Activated naive CD8-positive, alpha-beta T cell treated with anti-CD3 and anti-CD28 coated beads for 36 hours (primary cell): ENCODE results near the gene KRT37. TPM values are rescaled to one million over a fixed set of nuclear protein-coding genes. Genes with fewer than 3 reads are reported as not detected.

ENCODE experiments used
- DNase-seq: peaks from one replicate; pipeline ENCODE4 v3.0.0; 2021
- H3K27ac Mint-ChIP-seq: one replicate; pipeline ENCODE4 v1.8.0; 2022; ENCODE audit warnings: mild to moderate bottlenecking, moderate library complexity, mixed read lengths
- H3K27me3 Mint-ChIP-seq: one replicate; pipeline ENCODE4 v1.8.0; 2022; ENCODE audit warnings: mild to moderate bottlenecking, mixed read lengths
- H3K36me3 Mint-ChIP-seq: one replicate; pipeline ENCODE4 v1.8.0; 2021; ENCODE audit warnings: mild to moderate bottlenecking, mixed read lengths
- H3K4me1 Mint-ChIP-seq: one replicate; pipeline ENCODE4 v1.8.0; 2021; ENCODE audit warnings: mixed read lengths
- H3K4me3 Mint-ChIP-seq: one replicate; pipeline ENCODE4 v1.8.0; 2022; ENCODE audit warnings: mild to moderate bottlenecking, moderate library complexity, mixed read lengths
- H3K9me3 Mint-ChIP-seq: one replicate; pipeline ENCODE4 v1.8.0; 2022; ENCODE audit warnings: mixed read lengths
- total RNA-seq, 2 experiments: library from RNA; stranded (reverse); gene quantifications; one replicate each; pipeline ENCODE4 v1.2.3, GENCODE V29; 2021

Gene KRT37
- not detected for total RNA-seq

DNA sequence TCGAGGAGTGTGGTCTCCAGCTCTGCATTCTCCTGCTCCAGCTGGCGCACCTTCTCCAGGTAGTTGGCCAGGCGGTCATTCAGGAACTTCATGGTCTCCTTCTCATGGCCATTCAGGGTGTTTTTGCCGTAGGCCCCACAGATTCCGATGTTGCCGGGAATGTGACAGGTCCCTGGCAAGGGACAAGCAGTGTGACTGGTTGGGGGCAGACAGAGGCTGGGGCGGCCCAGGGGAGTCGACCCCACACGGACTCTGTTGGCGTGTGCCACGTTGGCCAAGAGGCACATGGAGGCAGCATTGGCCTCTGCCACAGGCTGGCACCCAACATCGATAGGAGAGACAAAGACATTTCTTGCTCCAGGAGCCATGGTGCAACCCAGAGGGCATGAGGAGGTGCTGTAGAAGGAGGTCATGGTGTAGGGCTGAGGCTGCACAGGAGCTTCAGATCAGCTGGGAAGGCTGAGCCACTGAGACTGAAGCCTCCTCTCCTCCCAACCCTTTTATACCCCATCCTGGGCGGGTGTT is at the start of gene KRT37:
Gene KRT37 (minus strand): TSS at position 475 of the 525 bp plus-strand sequence. CDS start 62 bp downstream, at position 413.
- no peaks in the 10 kb centered on the region for H3K27me3 Mint-ChIP-seq
- no peaks in the 10 kb centered on the region for H3K36me3 Mint-ChIP-seq
- no peak within 1 kb of the TSS for H3K4me3 Mint-ChIP-seq
- H3K27ac Mint-ChIP-seq = no peak within 1 kb of the TSS
- no peak for DNase-seq
- H3K9me3 Mint-ChIP-seq = no peaks in the 10 kb centered on the region
- H3K4me1 Mint-ChIP-seq = peaks cover 4% of the 10 kb centered on the region

DNA sequence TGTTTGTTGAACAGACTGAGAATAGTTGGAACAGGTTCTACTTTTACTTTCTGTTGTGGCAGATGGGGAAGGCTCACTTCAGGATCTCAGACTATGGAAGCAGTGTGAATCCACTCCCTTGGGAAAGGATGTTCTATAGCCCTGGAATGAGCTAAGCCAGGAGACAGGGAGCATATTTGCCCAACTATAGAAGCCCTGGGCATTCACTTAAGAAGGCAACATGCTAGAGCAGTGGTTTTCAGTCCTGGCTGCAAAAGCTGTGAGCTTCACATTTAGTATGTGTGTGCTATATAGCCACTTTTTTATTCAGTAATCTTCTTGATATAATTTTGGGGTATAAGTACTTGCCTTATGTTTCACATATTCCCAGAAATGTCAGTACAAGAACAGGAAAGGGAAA is 44.0 kb upstream of the KRT37 start:
- Mint-ChIP-seq H3K27me3 (no peaks in the 10 kb centered on the region), H3K27ac (no peak overlapping the region), H3K4me3 (no peak overlapping the region), H3K4me1 (no peaks in the 10 kb centered on the region), H3K9me3 (peaks cover 6% of the 10 kb centered on the region), H3K36me3 (no peaks in the 10 kb centered on the region)
- no peak for DNase-seq

DNA sequence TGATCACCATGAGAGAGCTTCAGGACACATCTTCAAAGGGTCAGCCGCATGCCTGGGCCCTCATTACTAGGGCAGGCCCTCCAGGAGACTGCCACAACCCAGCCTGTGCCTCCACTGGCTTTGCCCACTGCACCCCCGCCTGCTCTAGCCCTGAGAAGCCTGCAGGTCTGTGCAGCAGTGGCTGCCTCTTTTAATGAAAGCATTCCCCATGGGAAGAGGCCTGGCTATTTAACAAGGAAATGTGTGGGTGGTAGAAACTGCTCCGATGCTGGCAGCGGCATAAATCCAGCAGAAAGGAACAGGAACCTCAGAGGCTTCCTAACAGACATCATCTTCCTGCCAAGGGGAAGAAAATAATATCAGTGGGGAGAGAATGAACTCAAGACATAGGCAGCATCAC is 43.2 kb upstream of the KRT37 start:
- Mint-ChIP-seq H3K4me3 (no peak overlapping the region), H3K27ac (no peak overlapping the region), H3K36me3 (no peaks in the 10 kb centered on the region), H3K4me1 (no peaks in the 10 kb centered on the region), H3K27me3 (no peaks in the 10 kb centered on the region), H3K9me3 (peaks cover 5% of the 10 kb centered on the region)
- DNase-seq = no peak

DNA sequence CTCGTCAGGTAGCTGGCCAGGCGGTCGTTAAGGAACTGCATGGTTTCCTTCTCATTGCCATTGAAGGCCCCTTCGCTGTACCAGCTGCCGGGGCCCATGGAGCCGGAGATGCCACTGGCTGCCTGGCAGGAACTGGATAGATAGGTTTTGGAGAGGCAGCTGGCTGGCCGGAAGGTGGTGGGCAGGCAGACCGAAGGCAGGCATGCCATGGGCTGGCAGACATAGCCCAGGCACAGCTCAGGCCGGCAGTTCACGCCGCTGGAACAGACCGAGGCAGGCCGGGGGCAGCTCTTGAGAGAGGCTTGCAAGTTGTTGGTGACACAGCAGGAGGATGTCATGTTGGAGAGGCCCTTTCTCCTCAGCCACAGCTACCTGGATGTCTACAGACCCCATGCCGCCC is 42.6 kb upstream of the KRT37 start, which contains the start of gene KRT32:
Gene KRT32 (minus strand): TSS at position 399 of the 400 bp plus-strand sequence. CDS start 61 bp downstream, at position 338.
- Mint-ChIP-seq H3K9me3 (peaks cover 5% of the 10 kb centered on the region), H3K4me1 (no peaks in the 10 kb centered on the region), H3K27me3 (no peaks in the 10 kb centered on the region), H3K4me3 (no peak within 1 kb of the TSS), H3K36me3 (no peaks in the 10 kb centered on the region), H3K27ac (no peak within 1 kb of the TSS)
- DNase-seq = no peak

DNA sequence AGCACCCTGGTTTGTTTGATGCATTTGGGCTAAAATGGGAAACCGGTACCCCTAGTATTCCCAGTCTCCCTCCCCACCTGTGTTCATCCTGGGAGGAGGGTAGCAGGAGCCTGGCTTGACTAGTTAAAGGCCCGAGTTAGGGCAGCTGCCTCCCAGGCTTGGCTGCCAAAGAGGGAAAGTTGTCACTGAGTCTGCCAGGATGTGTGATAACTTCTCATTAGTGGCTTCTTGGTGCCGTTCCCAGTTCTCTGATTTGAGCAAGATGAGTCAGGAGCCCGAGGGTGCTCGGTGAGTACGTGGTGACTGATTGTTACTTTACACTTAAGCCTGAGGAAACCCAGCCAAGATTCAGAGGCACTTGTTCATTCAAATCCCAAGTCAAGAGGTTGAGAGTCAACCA is 40.3 kb upstream of the KRT37 start:
- Mint-ChIP-seq H3K36me3 (no peaks in the 10 kb centered on the region), H3K4me3 (no peak overlapping the region), H3K27ac (no peak overlapping the region), H3K4me1 (no peaks in the 10 kb centered on the region), H3K27me3 (no peaks in the 10 kb centered on the region), H3K9me3 (no peaks in the 10 kb centered on the region)
- no peak for DNase-seq

DNA sequence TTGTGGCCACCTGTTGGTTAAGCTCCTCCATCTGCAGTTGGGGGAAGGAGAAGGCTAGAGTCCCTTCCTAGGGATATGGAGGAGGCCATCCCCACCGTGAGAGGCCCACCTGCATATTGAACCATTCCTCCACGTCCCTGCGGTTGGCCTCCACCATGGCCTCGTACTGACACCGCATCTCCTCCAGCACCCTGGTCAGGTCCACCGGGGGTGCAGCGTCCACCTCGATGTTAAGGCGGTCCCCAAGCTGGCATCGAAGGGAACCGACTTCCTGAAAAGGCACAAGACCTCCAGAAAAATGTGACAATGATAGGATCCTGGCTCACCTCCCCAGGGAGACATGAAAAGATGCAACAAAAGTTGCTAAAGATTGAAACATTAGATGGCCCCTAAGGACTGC is 39.8 kb upstream of the KRT37 start:
- Mint-ChIP-seq H3K27ac (no peak overlapping the region), H3K4me1 (no peaks in the 10 kb centered on the region), H3K36me3 (no peaks in the 10 kb centered on the region), H3K27me3 (no peaks in the 10 kb centered on the region), H3K4me3 (no peak overlapping the region), H3K9me3 (no peaks in the 10 kb centered on the region)
- no peak for DNase-seq

DNA sequence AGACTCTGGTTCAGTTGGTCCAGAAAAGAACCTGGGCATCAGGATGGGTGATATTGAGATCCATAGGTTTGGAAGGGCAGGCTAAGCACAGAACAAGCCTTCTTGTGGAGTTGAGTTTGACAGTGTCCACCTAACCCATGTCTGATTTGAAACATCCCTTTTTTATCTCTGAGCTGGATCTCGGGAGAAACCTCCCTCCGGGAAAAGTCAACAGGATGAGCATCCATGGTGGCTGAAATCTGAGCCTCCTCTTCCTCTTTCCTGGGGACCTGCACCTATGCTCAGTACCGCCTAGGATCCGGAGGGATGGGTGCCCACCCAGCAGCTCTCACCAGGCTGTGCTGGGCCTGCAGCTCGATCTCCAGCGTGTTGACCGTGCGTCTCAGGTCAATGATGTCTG is 39.4 kb upstream of the KRT37 start:
- DNase-seq = no peak
- H3K4me1 Mint-ChIP-seq = no peaks in the 10 kb centered on the region
- no peaks in the 10 kb centered on the region for H3K27me3 Mint-ChIP-seq
- no peak overlapping the region for H3K27ac Mint-ChIP-seq
- no peak overlapping the region for H3K4me3 Mint-ChIP-seq
- H3K36me3 Mint-ChIP-seq = no peaks in the 10 kb centered on the region
- no peaks in the 10 kb centered on the region for H3K9me3 Mint-ChIP-seq

DNA sequence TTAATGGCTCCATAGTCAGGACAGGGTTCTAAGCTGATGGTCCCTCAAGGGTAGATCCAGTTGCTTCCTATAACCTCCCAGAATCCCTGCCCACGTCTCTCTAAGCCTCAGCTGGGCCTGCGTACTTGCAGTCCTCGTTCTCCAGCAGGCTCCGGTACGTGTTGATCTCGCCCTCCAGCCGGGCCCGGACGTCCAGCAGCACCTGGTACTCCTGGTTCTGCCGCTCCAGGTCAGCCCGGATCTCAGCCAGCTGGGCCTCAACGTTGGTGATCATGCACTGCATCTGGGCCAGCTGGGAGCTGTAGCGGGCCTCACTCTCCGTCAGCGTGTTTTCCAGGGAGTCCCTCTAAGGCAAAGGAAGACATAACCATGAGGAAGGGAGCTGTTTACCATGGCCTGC is 38.3 kb upstream of the KRT37 start:
- no peak overlapping the region for H3K27ac Mint-ChIP-seq
- no peaks in the 10 kb centered on the region for H3K36me3 Mint-ChIP-seq
- no peak overlapping the region for H3K4me3 Mint-ChIP-seq
- no peaks in the 10 kb centered on the region for H3K9me3 Mint-ChIP-seq
- H3K4me1 Mint-ChIP-seq = no peaks in the 10 kb centered on the region
- H3K27me3 Mint-ChIP-seq = no peaks in the 10 kb centered on the region
- DNase-seq = no peak

DNA sequence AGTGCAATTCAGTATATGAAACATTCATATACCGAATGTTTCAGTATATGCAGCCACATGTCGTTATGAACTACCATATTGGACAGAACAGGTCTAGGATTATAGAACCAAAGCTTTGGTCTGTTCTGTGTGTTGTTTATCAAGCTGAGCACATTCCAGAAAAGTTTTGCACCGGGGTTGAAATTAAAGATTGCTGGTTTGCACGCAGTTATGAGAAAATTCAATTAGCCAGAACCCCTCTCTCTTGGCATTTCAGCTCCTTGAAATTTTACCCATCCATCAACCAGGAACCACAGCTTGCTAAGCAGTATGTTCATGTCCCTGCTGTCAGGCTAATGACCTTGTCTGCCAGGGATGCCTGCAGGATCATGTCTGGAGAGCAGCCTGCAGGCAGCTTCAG is 33.3 kb upstream of the KRT37 start:
- no peak for DNase-seq
- no peaks in the 10 kb centered on the region for H3K27me3 Mint-ChIP-seq
- no peaks in the 10 kb centered on the region for H3K36me3 Mint-ChIP-seq

DNA sequence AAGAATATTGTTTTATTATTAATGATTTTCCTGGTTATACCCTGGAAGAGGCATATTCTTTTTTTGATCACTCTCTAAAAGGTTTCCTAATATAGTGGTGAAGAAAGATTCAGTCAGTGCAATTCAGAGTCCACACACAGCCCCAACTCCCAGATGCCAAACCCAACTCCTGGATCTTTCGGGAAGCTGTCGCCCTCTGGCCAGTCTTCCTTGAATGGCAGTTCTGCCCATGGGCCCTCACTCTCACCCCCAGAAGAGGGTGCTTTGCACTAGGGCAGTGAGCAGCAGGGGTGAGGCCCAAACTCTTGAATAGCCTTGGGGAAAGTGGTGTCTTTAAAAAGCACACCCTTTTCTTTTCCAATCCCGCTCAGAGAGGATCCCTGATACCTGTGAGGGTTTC is 31.8 kb upstream of the KRT37 start:
- H3K9me3 Mint-ChIP-seq = no peaks in the 10 kb centered on the region
- H3K27ac Mint-ChIP-seq = no peak overlapping the region
- H3K4me3 Mint-ChIP-seq = no peak overlapping the region
- H3K36me3 Mint-ChIP-seq = no peaks in the 10 kb centered on the region
- H3K27me3 Mint-ChIP-seq = no peaks in the 10 kb centered on the region
- no peaks in the 10 kb centered on the region for H3K4me1 Mint-ChIP-seq
- no peak for DNase-seq

More for the DNA sequence above, 33.3 kb upstream of the KRT37 start:
- Mint-ChIP-seq H3K9me3 (no peaks in the 10 kb centered on the region), H3K4me1 (no peaks in the 10 kb centered on the region), H3K27ac (no peak overlapping the region), H3K4me3 (no peak overlapping the region)

DNA sequence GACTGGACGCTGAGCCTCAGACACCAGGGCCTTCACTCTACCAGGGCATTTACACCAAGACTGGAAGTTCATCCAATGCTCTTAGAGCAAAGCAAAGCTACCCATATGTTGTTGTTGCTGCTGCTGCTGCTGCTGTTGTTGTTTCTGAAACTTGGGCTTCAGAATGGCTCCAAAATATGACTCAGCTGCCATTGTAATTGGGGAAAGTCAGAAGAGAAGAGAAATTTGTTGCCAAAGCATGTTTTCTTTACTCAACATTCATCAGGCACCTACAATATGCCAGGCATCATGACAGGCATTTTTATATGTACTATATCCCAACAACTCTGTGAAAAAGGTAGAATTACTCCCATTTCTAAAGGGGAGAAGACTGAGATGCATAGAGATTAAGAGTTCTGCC is 30.9 kb upstream of the KRT37 start:
- H3K27ac Mint-ChIP-seq = no peak overlapping the region
- H3K4me1 Mint-ChIP-seq = no peaks in the 10 kb centered on the region
- no peak for DNase-seq
- no peak overlapping the region for H3K4me3 Mint-ChIP-seq
- H3K27me3 Mint-ChIP-seq = no peaks in the 10 kb centered on the region
- H3K36me3 Mint-ChIP-seq = no peaks in the 10 kb centered on the region
- no peaks in the 10 kb centered on the region for H3K9me3 Mint-ChIP-seq

DNA sequence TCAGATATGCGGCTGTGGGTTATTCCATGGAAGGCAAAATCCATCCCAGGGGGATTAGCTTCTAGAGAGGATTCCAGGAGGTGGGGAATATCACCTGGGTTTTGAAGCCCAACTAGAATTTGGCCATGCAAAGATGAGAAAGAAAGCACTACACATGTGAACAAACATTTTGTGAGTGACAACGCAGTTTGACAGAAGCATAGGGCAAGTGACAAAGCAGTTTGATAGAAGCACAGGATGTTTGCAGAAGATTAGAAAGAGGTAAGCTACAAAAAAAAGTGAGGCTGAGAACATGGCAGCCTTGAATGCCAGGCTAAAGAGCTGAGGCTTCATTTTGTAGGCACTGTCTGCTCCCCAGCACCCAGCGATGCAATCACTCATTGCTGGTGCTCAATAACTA is 28.7 kb upstream of the KRT37 start:
- Mint-ChIP-seq H3K27me3 (no peaks in the 10 kb centered on the region), H3K4me3 (no peak overlapping the region), H3K9me3 (no peaks in the 10 kb centered on the region), H3K27ac (no peak overlapping the region), H3K36me3 (no peaks in the 10 kb centered on the region), H3K4me1 (no peaks in the 10 kb centered on the region)
- no peak for DNase-seq

DNA sequence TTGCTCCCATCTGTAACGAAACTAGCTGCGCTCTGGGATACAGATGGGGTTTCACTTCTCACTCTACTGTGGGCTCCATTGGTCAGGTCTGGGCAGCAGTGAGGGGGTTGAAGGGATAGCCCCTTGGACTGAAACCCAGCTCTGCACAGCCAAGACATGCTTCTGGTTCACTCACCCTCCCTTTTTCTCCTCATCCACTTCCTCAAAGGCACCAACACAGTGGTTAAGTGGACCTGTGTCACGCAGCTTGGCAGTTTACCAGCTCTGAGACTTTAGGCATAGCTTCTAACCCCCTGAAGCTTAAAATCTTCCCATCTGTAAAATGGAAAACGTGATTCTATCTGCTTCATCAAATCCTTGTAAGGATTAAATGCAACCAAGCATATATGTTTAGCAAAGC is 27.9 kb upstream of the KRT37 start:
- Mint-ChIP-seq H3K9me3 (no peaks in the 10 kb centered on the region), H3K27ac (no peak overlapping the region), H3K36me3 (no peaks in the 10 kb centered on the region)

DNA sequence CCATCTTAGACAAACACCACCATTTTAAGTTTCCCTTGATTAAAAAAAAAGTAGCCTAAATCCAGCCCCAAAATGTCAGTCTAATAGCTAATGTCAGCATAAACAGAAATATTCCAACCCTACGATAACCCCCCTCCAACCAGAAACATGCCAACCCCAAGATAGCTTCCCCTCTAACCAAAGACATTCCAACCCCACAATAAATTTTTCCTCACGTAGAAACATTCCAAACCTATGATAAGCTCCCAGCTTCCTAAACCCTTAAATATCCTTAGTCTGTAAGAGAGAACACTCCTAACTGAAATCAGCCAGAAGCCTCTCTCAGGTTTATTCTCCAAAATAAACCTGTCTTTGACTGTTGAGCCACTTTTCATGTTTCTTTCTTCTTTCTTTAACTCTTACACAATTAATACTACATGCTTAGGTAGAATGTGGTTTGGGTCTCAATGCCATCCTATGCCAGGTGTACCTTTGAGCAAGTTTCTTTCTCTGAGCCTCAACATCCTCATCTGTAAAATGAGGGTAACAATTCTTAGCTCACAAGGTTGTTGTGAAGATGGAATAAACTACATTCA is 26.9 kb upstream of the KRT37 start:
- H3K4me1 Mint-ChIP-seq = no peaks in the 10 kb centered on the region
- H3K4me3 Mint-ChIP-seq = no peak overlapping the region
- H3K36me3 Mint-ChIP-seq = no peaks in the 10 kb centered on the region
- DNase-seq = no peak
- no peaks in the 10 kb centered on the region for H3K27me3 Mint-ChIP-seq
- H3K9me3 Mint-ChIP-seq = no peaks in the 10 kb centered on the region
- no peak overlapping the region for H3K27ac Mint-ChIP-seq

More for the DNA sequence above, 27.9 kb upstream of the KRT37 start:
- Mint-ChIP-seq H3K27me3 (no peaks in the 10 kb centered on the region), H3K4me1 (no peaks in the 10 kb centered on the region), H3K4me3 (no peak overlapping the region)
- DNase-seq = no peak

DNA sequence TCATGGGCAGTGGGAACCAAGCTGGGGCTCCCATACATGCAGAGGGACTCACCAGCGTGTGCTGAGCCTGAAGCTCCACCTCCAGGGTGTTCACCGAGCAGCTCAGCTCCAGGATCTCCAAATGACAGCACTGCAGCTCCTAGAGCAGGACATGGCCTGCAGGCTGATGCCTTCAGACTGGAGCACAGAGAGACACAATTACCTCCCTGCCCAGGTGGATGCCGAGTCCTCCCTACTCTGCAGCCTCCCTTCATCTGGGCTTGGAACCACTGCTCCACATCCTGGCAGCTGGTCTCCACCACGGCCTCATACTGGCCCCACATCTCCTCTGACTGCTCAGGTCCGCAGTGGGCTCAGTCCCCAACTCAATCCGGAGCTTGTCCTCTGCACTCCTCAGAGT is 24.6 kb upstream of the KRT37 start:
- peaks cover 4% of the 10 kb centered on the region for H3K27me3 Mint-ChIP-seq
- H3K27ac Mint-ChIP-seq = no peak overlapping the region
- no peak for DNase-seq
- no peak overlapping the region for H3K4me3 Mint-ChIP-seq
- H3K36me3 Mint-ChIP-seq = no peaks in the 10 kb centered on the region
- no peaks in the 10 kb centered on the region for H3K9me3 Mint-ChIP-seq
- H3K4me1 Mint-ChIP-seq = no peaks in the 10 kb centered on the region

DNA sequence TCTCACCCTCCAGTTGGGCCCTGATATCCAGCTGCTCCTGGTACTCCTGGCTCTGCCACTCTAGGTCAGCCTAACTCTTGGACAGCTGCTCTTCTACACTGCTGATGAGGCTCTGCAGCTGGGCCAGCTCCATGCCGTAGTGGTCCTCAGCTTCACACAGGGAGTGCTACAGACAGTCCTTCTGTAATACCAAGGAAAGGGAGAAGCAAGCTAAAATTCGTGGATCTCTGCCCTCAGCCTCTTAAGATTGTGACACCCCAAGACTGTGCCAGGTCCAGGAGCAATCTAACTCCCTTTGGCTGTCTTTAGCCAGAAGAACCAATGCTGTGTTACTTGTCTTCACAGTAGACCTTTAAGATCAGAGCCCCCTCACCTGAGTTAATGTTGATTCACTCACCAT is 24.1 kb upstream of the KRT37 start:
- Mint-ChIP-seq H3K4me1 (no peaks in the 10 kb centered on the region), H3K36me3 (no peaks in the 10 kb centered on the region), H3K27ac (no peak overlapping the region), H3K4me3 (no peak overlapping the region), H3K27me3 (peaks cover 4% of the 10 kb centered on the region), H3K9me3 (no peaks in the 10 kb centered on the region)
- no peak for DNase-seq
